ENCODE results near the gene SFMBT2.

DNA sequence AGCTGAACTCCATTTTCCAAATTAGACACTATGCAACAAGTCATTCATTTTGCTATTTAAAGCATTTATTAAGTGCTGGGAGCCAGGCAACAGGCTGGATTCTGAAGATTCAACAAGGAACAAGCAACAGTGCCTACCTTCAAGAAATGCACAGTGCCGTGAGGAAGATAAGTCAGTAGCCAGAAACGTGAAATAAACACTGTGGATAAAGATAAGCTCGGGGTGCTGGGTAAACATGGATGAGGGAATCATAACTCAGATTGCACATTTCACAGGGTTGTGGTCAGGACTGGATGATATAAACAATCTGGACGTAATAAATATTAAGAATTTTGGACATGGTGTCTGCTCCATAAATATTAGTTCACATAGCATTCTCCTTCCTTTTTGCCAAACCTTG lies 259.3 kb downstream of the SFMBT2 start:
- TF ChIP-seq POLR2AphosphoS5 (IDR thresholded peaks at IDR 0.05; ENCODE audit: borderline replicate concordance, low read depth, low read length) (no peak), EZH2 (IDR thresholded peaks at IDR 0.05) (no peak)

All from SK-N-MC (cell line).